Activated gamma-delta T cell treated with Interleukin-2 at 50 U/mL for 16 hours (primary cell): ENCODE measurements around the gene PLD6.
"Not testable (repeated sequence)": the region's sequence is repeated elsewhere in the genome, so short reads cannot be mapped to it uniquely, and the experiment has no call there.

Source experiments
- DNase-seq: peaks from one replicate; pipeline ENCODE4 v3.0.0-alpha.2; 2020

Gene PLD6

GRCh38 chr17:17172990-17173389 is 33.1 kb downstream of the PLD6 start:
- no peak for DNase-seq

GRCh38 chr17:17172001-17172939 is 33.9 kb downstream of the PLD6 start:
- DNase-seq, result no peak

- no peak for DNase-seq
Measured at GRCh38 chr17:17171186-17171585, 34.9 kb downstream of the PLD6 start.

GRCh38 chr17:17170346-17170985 is 35.7 kb downstream of the PLD6 start:
- no peak for DNase-seq

GRCh38 chr17:17169396-17169795 is 36.7 kb downstream of the PLD6 start:
- DNase-seq, result no peak

- DNase-seq, result no peak
Measured at GRCh38 chr17:17168401-17168800, 37.7 kb downstream of the PLD6 start.

- DNase-seq, result no peak
Measured at GRCh38 chr17:17167986-17168385, 38.1 kb downstream of the PLD6 start.

- DNase-seq, result no peak
Measured at GRCh38 chr17:17167356-17167755, 38.8 kb downstream of the PLD6 start.

- DNase-seq, result no peak
Measured at GRCh38 chr17:17166446-17166845, 39.7 kb downstream of the PLD6 start.

GRCh38 chr17:17165666-17166308 is 40.3 kb downstream of the PLD6 start:
- DNase-seq, result no peak

GRCh38 chr17:17164676-17165075 is 41.5 kb downstream of the PLD6 start:
- no peak for DNase-seq

GRCh38 chr17:17164156-17164555 is 42.0 kb downstream of the PLD6 start:
- no peak for DNase-seq

- no peak for DNase-seq
Measured at GRCh38 chr17:17161759-17162158, 44.4 kb downstream of the PLD6 start.

GRCh38 chr17:17161121-17161520 is 45.0 kb downstream of the PLD6 start:
- DNase-seq, result no peak

GRCh38 chr17:17159571-17159970 is 46.6 kb downstream of the PLD6 start:
- no peak for DNase-seq

- DNase-seq, result not testable (repeated sequence)
Measured at GRCh38 chr17:17158506-17158905, 47.6 kb downstream of the PLD6 start.

GRCh38 chr17:17157041-17157440 is 49.1 kb downstream of the PLD6 start:
- DNase-seq, result no peak

- no peak for DNase-seq
Measured at GRCh38 chr17:17156511-17156910, 49.6 kb downstream of the PLD6 start.

GRCh38 chr17:17156107-17156506 is 50.0 kb downstream of the PLD6 start:
- DNase-seq, result no peak

- peak; percentile 17 for DNase-seq
Measured at GRCh38 chr17:17155568-17155967, 50.6 kb downstream of the PLD6 start.

GRCh38 chr17:17154981-17155380 is 51.2 kb downstream of the PLD6 start:
- no peak for DNase-seq

- DNase-seq, result no peak
Measured at GRCh38 chr17:17154556-17154955, 51.6 kb downstream of the PLD6 start.

GRCh38 chr17:17153709-17154108 is 52.4 kb downstream of the PLD6 start:
- DNase-seq, result no peak

GRCh38 chr17:17153071-17153470 is 53.1 kb downstream of the PLD6 start:
- DNase-seq, result no peak
